Memory B cell (primary cell): ENCODE results near the gene CIBAR2.
"Not testable (repeated sequence)": the region's sequence is repeated elsewhere in the genome, so short reads cannot be mapped to it uniquely, and the experiment has no call there.

ENCODE experiments used
- ATAC-seq: fragments of 150-1000 bp; cut with Tn5 transposase; 2 replicates; pipeline ENCODE4 v1.10.0; 2021; ENCODE audit warnings: low read depth, mild to moderate bottlenecking, moderate library complexity
- DNase-seq, 2 donors: peaks; one replicate each; pipeline ENCODE4 v3.0.0; 2022; ENCODE audit warnings: low spot score in 2 of 2
- H3K27ac Mint-ChIP-seq: one replicate; pipeline ENCODE4 v1.8.0; 2022; ENCODE audit warnings: mild to moderate bottlenecking, moderate library complexity, mixed read lengths
- H3K27me3 Mint-ChIP-seq: one replicate; pipeline ENCODE4 v1.8.0; 2022; ENCODE audit warnings: mixed read lengths
- H3K36me3 Mint-ChIP-seq: one replicate; pipeline ENCODE4 v1.8.0; 2022; ENCODE audit warnings: mild to moderate bottlenecking, mixed read lengths
- H3K4me1 Mint-ChIP-seq: one replicate; pipeline ENCODE4 v1.8.0; 2022; ENCODE audit warnings: mixed read lengths
- H3K4me3 Mint-ChIP-seq: one replicate; pipeline ENCODE4 v1.8.0; 2022; ENCODE audit warnings: mild to moderate bottlenecking, moderate library complexity, mixed read lengths
- H3K9me3 Mint-ChIP-seq: one replicate; pipeline ENCODE4 v1.8.0; 2022; ENCODE audit warnings: mixed read lengths

The CIBAR2 gene

DNA sequence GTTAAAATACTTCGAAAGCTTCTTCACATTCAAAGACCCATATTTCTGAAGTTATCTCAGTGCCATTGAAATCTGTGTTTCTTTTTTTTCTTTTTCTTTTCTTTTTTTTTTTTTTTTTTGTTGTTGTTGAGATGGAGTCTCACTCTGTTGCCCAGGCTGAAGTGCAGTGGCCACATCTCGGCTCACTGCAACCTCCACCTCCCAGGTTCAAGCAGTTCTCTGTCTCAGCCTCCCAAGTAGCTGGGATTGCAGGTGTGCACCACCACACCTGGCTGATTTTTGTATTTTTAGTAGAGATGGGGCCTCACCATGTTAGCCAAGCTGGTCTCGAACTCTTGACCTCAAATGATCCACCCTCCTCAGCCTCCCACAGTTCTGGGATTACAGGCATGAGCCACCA is 58.0 kb downstream of the CIBAR2 start:
- DNase-seq, H3K36me3 Mint-ChIP-seq, H3K27me3 Mint-ChIP-seq, ATAC-seq, H3K9me3 Mint-ChIP-seq, H3K4me3 Mint-ChIP-seq, H3K27ac Mint-ChIP-seq: not testable (repeated sequence)
- H3K4me1 Mint-ChIP-seq = peaks cover 37% of the 10 kb centered on the region

DNA sequence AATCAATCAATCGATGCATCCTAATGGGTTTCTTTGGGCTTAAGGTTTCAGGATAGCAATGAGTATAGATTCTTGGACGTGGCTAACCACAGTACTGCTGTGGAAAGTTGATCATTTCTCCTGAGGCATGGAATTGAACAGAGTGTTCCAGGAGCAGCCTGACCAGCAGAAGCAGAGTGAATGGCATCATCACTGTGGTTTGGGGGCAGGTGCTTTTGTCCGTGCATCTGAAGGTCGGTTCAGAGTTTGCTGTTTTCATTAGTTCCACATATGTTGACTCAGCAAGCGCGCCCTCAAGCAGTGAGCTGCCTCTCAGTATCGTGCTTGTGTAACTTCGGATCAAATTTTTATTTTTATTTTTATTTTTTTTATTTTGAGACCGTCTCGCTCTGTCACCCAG is 59.7 kb downstream of the CIBAR2 start:
- H3K27ac Mint-ChIP-seq = no peak overlapping the region
- peaks cover 29% of the 10 kb centered on the region for H3K4me1 Mint-ChIP-seq
- no peaks in the 10 kb centered on the region for H3K36me3 Mint-ChIP-seq
- H3K27me3 Mint-ChIP-seq = peaks cover 8% of the 10 kb centered on the region
- ATAC-seq = no peak
- no peaks in the 10 kb centered on the region for H3K9me3 Mint-ChIP-seq
- H3K4me3 Mint-ChIP-seq = no peak overlapping the region
- no peak for DNase-seq

DNA sequence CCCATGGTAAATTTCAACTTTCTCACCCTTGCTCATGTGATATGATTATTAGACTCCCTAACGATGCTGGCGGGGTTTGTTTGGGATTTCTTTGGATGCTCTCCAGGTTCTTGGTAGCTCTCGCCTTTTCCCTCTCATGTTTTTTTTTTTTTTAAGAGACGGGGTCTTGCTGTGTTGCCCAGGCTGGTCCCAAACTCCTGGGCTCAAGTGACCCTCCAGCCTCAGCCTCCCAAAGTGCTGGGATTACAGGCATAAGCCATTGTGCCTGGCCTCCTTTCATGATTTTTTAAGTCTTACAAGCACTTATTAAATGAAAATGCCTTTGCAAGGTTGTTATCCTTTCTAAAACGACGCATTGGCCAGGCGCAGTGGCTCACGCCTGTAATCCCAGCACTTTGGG is 60.6 kb downstream of the CIBAR2 start:
- Mint-ChIP-seq H3K9me3 (no peaks in the 10 kb centered on the region), H3K36me3 (no peaks in the 10 kb centered on the region), H3K4me1 (peaks cover 22% of the 10 kb centered on the region), H3K4me3 (no peak overlapping the region), H3K27ac (no peak overlapping the region), H3K27me3 (peaks cover 8% of the 10 kb centered on the region)
- no peak for DNase-seq
- ATAC-seq = no peak

DNA sequence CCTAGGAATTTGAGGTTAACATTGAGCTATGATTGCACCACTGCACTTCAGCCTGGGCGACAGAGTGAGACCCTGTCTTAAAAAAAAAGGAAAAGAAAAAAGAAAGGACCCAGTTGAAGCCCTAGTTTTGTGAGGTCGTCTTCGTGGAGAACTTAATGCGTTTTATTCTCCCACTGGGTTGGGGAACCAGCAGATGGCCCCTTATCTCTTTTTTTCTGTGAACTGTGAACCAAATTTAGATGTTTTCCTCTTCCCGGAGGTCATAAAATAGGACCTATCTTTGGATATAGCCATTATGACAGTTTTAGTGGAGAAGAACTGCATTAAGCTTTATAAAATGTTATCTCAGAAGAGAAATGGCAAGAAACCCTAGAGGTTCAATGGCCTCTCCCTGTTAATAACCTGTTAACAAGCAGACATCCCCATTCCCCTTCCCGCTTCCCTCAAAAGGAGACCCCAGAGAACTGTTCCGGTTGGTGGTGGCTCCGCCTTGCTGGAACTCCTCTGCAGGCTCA is 61.1 kb downstream of the CIBAR2 start:
- ATAC-seq = no peak
- peaks cover 16% of the 10 kb centered on the region for H3K4me1 Mint-ChIP-seq
- H3K4me3 Mint-ChIP-seq = no peak overlapping the region
- no peaks in the 10 kb centered on the region for H3K36me3 Mint-ChIP-seq
- DNase-seq = no peak
- H3K9me3 Mint-ChIP-seq = no peaks in the 10 kb centered on the region
- H3K27ac Mint-ChIP-seq = no peak overlapping the region
- peaks cover 10% of the 10 kb centered on the region for H3K27me3 Mint-ChIP-seq

DNA sequence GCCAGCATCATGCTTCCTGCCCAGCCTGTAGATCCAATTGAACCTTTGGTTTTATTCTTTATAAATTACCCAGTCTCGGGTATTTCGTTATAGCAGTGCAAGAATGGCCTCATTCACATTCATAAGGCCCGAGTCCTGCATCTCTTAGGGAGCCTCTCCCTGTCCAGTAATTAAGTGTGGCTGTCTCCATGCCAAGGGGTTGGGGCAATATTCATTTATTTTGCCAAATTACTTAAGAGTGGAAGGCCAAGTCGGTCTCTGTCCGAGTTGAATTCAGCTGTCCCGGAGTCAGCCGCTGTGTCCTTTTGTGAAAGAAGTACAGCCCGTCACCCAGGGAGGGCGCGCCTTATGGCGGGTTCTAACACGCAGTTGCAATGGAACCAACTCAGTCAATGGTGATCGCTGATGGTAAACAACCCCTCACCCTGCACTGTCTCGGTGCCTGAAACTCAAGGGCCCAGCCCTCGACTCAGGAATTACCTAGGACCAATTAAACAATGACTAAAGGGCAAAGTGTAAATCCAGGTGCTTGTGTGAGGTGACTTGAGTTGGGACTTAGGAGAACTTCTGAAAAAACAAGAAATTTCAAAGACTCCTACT is 62.5 kb downstream of the CIBAR2 start:
- Mint-ChIP-seq H3K36me3 (no peaks in the 10 kb centered on the region), H3K4me1 (peaks cover 5% of the 10 kb centered on the region), H3K27me3 (peaks cover 10% of the 10 kb centered on the region), H3K27ac (no peak overlapping the region), H3K4me3 (no peak overlapping the region), H3K9me3 (no peaks in the 10 kb centered on the region)
- DNase-seq = no peak
- no peak for ATAC-seq

DNA sequence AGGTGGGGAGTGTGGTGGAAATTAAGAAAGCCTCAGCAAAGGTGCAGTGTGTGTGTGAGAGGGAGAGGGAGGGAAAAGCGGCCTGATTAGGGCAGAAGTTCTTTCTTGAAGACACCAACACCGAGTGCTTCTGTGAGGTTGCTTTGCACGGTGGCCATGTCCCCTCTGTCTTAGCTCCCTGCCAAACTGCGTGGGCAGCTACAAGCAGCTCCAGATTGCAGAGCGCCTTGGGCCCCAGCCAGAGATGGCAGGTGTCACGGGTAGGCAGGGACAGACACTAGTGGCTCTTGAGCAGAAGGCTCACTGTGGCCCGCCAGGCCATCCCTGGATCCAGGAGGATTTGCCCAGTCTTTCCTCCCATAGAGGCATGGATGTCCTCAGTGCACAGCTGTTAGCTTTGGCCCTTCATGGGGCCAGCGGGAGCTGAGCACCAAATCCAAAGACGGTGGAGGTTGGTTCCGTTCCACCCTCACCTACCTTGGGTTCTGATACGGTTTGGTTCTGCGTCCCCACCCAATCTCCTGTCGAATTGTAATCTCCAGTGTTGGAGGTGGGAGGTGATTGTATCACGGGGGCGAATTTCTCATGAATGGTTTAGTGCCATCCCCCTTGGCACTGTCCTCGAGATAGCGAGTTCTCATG is 63.2 kb downstream of the CIBAR2 start:
- Mint-ChIP-seq H3K27ac (no peak overlapping the region), H3K4me1 (peaks cover 5% of the 10 kb centered on the region)

More for the DNA sequence above, 63.2 kb downstream of the CIBAR2 start:
- Mint-ChIP-seq H3K4me3 (no peak overlapping the region), H3K36me3 (no peaks in the 10 kb centered on the region), H3K27me3 (peaks cover 10% of the 10 kb centered on the region), H3K9me3 (no peaks in the 10 kb centered on the region)
- ATAC-seq (no peak), DNase-seq (no peak)
